ENCODE results near the gene DCST2.
A peak's percentile ranks its signal among the peaks of the same experiment; 100 is the strongest.

Gene DCST2

GRCh38 chr1:155022927-155023236, 10.7 kb downstream of the DCST2 start:
- DNase-seq, result no peak
- Mint-ChIP-seq H3K27ac (no peak overlapping the region), H3K4me1 (peaks cover 26% of the 10 kb centered on the region), H3K9me3 (no peaks in the 10 kb centered on the region), H3K27me3 (ENCODE audit: low read depth, poor library complexity) (peaks cover 6% of the 10 kb centered on the region), H3K36me3 (ENCODE audit: low read depth) (no peaks in the 10 kb centered on the region), H3K4me3 (no peak overlapping the region)
- no peak for TF ChIP-seq CTCF (IDR thresholded peaks at IDR 0.05)

GRCh38 chr1:155022136-155022926, 11.2 kb downstream of the DCST2 start:
- Mint-ChIP-seq H3K27me3 (ENCODE audit: low read depth, poor library complexity) (peaks cover 6% of the 10 kb centered on the region), H3K4me1 (peaks cover 30% of the 10 kb centered on the region), H3K9me3 (no peaks in the 10 kb centered on the region), H3K36me3 (ENCODE audit: low read depth) (no peaks in the 10 kb centered on the region), H3K4me3 (no peak overlapping the region), H3K27ac (peak overlapping the region; percentile 69)
- DNase-seq, result no peak
- no peak for TF ChIP-seq CTCF (IDR thresholded peaks at IDR 0.05)

- TF ChIP-seq CTCF (IDR thresholded peaks at IDR 0.05), result no peak
- Mint-ChIP-seq H3K4me3 (peak overlapping the region; percentile 19), H3K27ac (no peak overlapping the region), H3K9me3 (no peaks in the 10 kb centered on the region), H3K36me3 (ENCODE audit: low read depth) (no peaks in the 10 kb centered on the region), H3K4me1 (peaks cover 40% of the 10 kb centered on the region), H3K27me3 (ENCODE audit: low read depth, poor library complexity) (peaks cover 6% of the 10 kb centered on the region)
- DNase-seq, result no peak
These were observed 14.0 kb downstream of the DCST2 start for GRCh38 chr1:155019377-155020245.

GRCh38 chr1:155018617-155019348, 14.8 kb downstream of the DCST2 start:
- Mint-ChIP-seq H3K4me3 (no peak overlapping the region), H3K27ac (peak overlapping the region; percentile 33), H3K36me3 (ENCODE audit: low read depth) (no peaks in the 10 kb centered on the region), H3K4me1 (peaks cover 40% of the 10 kb centered on the region), H3K9me3 (no peaks in the 10 kb centered on the region), H3K27me3 (ENCODE audit: low read depth, poor library complexity) (peaks cover 6% of the 10 kb centered on the region)
- DNase-seq, result no peak
- no peak for TF ChIP-seq CTCF (IDR thresholded peaks at IDR 0.05)

- Mint-ChIP-seq H3K27ac (no peak overlapping the region), H3K36me3 (ENCODE audit: low read depth) (no peaks in the 10 kb centered on the region), H3K4me3 (peak overlapping the region; percentile 40), H3K27me3 (ENCODE audit: low read depth, poor library complexity) (peaks cover 6% of the 10 kb centered on the region), H3K4me1 (peaks cover 43% of the 10 kb centered on the region), H3K9me3 (no peaks in the 10 kb centered on the region)
- no peak for TF ChIP-seq CTCF (IDR thresholded peaks at IDR 0.05)
- DNase-seq, result no peak
These were observed 15.7 kb downstream of the DCST2 start for GRCh38 chr1:155017946-155018316.

All from nephron progenitor cell (in vitro differentiated cells).